Measurements from ENCODE around the gene BUB1B. TPM values are rescaled to one million over a fixed set of nuclear protein-coding genes. Genes with fewer than 3 reads are reported as not detected.

BUB1B gene
- total RNA-seq, 1 donor from 2014 or later, result 1.8 TPM

DNA sequence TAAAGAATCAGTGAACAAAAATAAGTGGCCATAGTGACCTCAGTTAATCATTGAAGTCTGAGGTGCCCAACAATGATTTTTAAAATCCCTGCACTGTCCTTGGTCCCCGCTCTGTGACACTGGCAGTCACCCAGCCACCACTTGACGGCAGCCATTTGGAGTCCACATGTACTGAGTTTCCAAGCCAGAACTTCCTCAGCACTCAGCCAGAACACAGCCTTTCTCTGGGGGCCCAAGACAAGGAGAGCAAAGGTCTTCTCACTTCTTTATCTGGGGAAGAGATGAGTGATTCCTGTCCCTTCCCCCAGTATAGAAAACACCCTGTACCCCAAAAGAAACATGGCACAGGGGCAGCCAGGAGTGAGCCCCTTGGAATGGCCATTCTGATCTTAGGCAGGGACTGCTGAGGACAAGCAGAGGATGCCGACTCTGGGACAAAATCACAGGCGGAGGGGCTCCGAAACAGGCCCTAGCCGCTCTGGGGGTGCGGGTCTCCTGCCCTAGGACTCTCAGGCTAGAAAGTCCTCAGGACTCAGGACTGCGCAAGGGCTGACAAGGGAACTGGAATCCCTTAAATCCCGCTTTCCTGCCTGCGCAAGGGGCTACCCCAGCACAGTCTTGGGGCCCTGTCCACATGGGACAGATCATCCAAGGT lies 90.7 kb downstream of the BUB1B start:
- peaks cover 19% of the 10 kb centered on the region for H3K27me3 ChIP-seq
- no peaks in the 10 kb centered on the region for H3K36me3 ChIP-seq
- H3K9me3 ChIP-seq, result no peaks in the 10 kb centered on the region
- peaks cover 9% of the 10 kb centered on the region for H3K4me1 ChIP-seq
- peak; percentile 37 for DNase-seq
- TF ChIP-seq, protein P1, sequence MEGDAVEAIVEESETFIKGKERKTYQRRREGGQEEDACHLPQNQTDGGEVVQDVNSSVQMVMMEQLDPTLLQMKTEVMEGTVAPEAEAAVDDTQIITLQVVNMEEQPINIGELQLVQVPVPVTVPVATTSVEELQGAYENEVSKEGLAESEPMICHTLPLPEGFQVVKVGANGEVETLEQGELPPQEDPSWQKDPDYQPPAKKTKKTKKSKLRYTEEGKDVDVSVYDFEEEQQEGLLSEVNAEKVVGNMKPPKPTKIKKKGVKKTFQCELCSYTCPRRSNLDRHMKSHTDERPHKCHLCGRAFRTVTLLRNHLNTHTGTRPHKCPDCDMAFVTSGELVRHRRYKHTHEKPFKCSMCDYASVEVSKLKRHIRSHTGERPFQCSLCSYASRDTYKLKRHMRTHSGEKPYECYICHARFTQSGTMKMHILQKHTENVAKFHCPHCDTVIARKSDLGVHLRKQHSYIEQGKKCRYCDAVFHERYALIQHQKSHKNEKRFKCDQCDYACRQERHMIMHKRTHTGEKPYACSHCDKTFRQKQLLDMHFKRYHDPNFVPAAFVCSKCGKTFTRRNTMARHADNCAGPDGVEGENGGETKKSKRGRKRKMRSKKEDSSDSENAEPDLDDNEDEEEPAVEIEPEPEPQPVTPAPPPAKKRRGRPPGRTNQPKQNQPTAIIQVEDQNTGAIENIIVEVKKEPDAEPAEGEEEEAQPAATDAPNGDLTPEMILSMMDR (IDR thresholded peaks at IDR 0.05), result no peak
- peak overlapping the region; percentile 60 for H3K4me3 ChIP-seq
- intact Hi-C loops (cut with DNase I), result no loop called here
- ATAC-seq, result no peak
- H3K27ac ChIP-seq, result no peak overlapping the region

DNA sequence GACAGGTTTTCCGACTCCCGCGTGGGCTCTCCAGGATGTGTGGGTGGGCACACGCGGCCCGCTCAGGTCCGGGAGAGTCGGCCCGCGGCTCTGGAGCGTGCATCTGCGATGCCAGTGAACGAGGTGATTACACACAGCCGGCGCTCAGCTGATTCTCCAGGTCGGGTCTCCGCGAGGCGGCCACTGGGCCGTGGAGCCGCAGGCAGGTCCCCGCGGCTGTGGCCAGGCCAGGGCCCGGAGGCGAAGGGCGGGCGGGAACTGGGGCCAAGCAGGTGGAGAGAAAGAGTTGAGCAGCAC lies 91.2 kb downstream of the BUB1B start:
- H3K9me3 ChIP-seq, result no peaks in the 10 kb centered on the region
- ATAC-seq (peak; percentile 32), DNase-seq (no peak)
- H3K4me3 ChIP-seq, result peak overlapping the region; percentile 60
- H3K36me3 ChIP-seq, result no peaks in the 10 kb centered on the region
- intact Hi-C loops (cut with DNase I), result no loop called here
- TF ChIP-seq, protein P1 (IDR thresholded peaks at IDR 0.05), result no peak
- no peak overlapping the region for H3K27ac ChIP-seq
- peaks cover 9% of the 10 kb centered on the region for H3K4me1 ChIP-seq
- H3K27me3 ChIP-seq, result peaks cover 19% of the 10 kb centered on the region

GRCh38 chr15:40252438-40253166 lies 91.7 kb downstream of the BUB1B start:
- Histone ChIP-seq H3K36me3 (no peaks in the 10 kb centered on the region), H3K4me1 (peaks cover 9% of the 10 kb centered on the region), H3K9me3 (no peaks in the 10 kb centered on the region), H3K27ac (peak overlapping the region; percentile 49), H3K4me3 (peak overlapping the region; percentile 60), H3K27me3 (peaks cover 19% of the 10 kb centered on the region)
- intact Hi-C loops (cut with DNase I), result no loop called here
- ATAC-seq (peak; percentile 85), DNase-seq (peak; percentile 86)
- TF ChIP-seq, protein P1 (IDR thresholded peaks at IDR 0.05), result no peak

DNA sequence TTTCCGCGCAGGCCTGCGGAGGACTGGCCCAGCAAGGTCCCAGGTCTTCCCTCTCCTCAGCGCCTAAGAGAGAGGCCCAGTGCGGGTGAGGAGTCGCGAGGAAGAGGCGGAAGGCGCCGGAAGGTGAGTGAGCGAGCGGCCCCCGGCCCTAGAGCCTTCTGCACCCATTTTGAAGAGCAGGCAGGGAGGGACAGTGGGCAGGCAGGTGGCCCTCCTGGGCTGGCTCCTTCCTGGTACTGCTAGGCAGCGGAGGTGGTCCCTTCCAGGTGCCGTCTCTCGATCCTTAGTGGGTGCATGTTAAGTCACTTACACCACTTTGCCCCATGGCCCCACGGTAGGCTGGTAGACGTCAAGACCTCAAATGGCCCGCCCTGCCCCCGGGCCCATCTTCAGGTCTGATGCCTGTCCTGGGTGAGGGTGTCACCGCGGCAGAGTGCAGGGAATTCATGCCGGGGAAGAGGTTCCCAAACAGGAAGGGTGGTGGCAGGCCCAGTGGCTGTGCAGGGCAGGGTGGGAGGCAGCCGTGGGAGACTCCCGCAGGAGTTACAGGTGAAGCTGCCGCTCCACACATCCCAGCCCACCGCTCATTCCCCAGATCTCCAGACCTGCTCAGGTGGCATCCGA lies 92.4 kb downstream of the BUB1B start:
- intact Hi-C loops (cut with DNase I), result no loop called here
- H3K36me3 ChIP-seq, result no peaks in the 10 kb centered on the region
- DNase-seq (peak; percentile 64), ATAC-seq (no peak)
- TF ChIP-seq, protein P1 (IDR thresholded peaks at IDR 0.05), result no peak
- no peaks in the 10 kb centered on the region for H3K9me3 ChIP-seq
- peaks cover 9% of the 10 kb centered on the region for H3K4me1 ChIP-seq
- H3K27me3 ChIP-seq, result peaks cover 19% of the 10 kb centered on the region
- peak overlapping the region; percentile 49 for H3K27ac ChIP-seq
- H3K4me3 ChIP-seq, result peak overlapping the region; percentile 60

- DNase-seq (no peak), ATAC-seq (no peak)
- Histone ChIP-seq H3K27me3 (peaks cover 19% of the 10 kb centered on the region), H3K4me1 (peaks cover 9% of the 10 kb centered on the region), H3K36me3 (no peaks in the 10 kb centered on the region), H3K27ac (no peak overlapping the region), H3K9me3 (no peaks in the 10 kb centered on the region), H3K4me3 (no peak overlapping the region)
- intact Hi-C loops (cut with DNase I), result no loop called here
- TF ChIP-seq, protein P1 (IDR thresholded peaks at IDR 0.05), result no peak
Measured at GRCh38 chr15:40254452-40254851, 93.6 kb downstream of the BUB1B start.
